GM12891 (cell line): ENCODE measurements around the gene CHD8.
"Not testable (repeated sequence)": the region's sequence is repeated elsewhere in the genome, so short reads cannot be mapped to it uniquely, and the experiment has no call there.

Experiments used
- POLR2A ChIP-seq: IDR thresholded peaks from 2 replicates; pipeline ENCODE4 v1.6.1; 2011; ENCODE audit warnings: low read depth, low read length, control low read depth
- POLR2AphosphoS5 ChIP-seq: IDR thresholded peaks from 2 replicates; pipeline ENCODE4 v1.6.1; 2011; ENCODE audit warnings: low read depth, low read length, control low read depth
- SPI1 ChIP-seq: IDR thresholded peaks from 2 replicates; pipeline ENCODE4 v1.6.1; 2011; ENCODE audit warnings: low read depth, low read length, control low read depth
- TAF1 ChIP-seq: IDR thresholded peaks from 2 replicates; pipeline ENCODE4 v1.6.1; 2011; ENCODE audit warnings: low read depth, low read length, control low read depth

DNA sequence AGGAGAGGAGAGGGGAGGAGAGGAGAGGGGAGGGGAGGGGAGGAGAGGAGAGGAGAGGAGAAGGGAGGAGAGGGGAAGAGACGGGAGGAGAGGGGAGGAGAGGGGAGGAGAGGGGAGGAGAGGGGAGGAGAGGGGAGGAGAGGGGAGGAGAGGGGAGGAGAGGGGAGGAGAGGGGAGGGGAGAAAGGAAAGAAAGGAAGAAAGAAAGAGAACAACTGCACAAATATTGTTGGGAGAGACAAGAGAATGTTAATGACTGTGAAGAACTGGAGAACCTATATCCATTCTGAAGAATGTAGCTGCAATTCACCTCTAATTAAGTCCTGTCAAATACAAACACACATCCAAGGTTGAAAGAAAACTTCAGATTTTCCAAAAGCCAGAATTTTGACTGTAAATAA lies 13.3 kb downstream of the CHD8 start:
- not testable (repeated sequence) for TF ChIP-seq POLR2AphosphoS5, TAF1, POLR2A, SPI1
